CD4-positive, alpha-beta T cell treated with Interleukin-4 for 1 hour (primary cell): Measurements from ENCODE around the gene ZNF101.

Experiments used
- DNase-seq, 2 donors: peaks; one replicate each; pipeline ENCODE4 v3.0.0-alpha.2; 2020 to 2022

The ZNF101 gene

GRCh38 chr19:19668230-19669012, at the start of gene ZNF101:
TSS of gene ZNF101 (plus strand) at chr19:19668839. CDS start at chr19:19668964, 125 bp downstream.
- DNase-seq, result peak; percentile 95

- no peak for DNase-seq
Measured at GRCh38 chr19:19619181-19619848, 49.3 kb upstream of the ZNF101 start.

- no peak for DNase-seq
Measured at GRCh38 chr19:19619849-19620210, 48.8 kb upstream of the ZNF101 start.

- no peak for DNase-seq
Measured at GRCh38 chr19:19623383-19623782, 45.3 kb upstream of the ZNF101 start.

GRCh38 chr19:19624032-19624570, 44.5 kb upstream of the ZNF101 start:
- DNase-seq, result no peak

GRCh38 chr19:19626516-19627472, 41.8 kb upstream of the ZNF101 start:
- DNase-seq, result no peak

- peak; percentile 74 to 82 for DNase-seq
Measured at GRCh38 chr19:19627621-19628500, 40.8 kb upstream of the ZNF101 start, which contains the start of gene LPAR2. TSS of gene LPAR2 (minus strand) at chr19:19628220. CDS start at chr19:19627275, 945 bp downstream.

- peak; percentile 31 to 48 for DNase-seq
Measured at GRCh38 chr19:19628501-19629134, 40.0 kb upstream of the ZNF101 start.

GRCh38 chr19:19630062-19630414, 38.6 kb upstream of the ZNF101 start:
- DNase-seq, result no peak

- DNase-seq, result no peak
Measured at GRCh38 chr19:19630426-19630825, 38.2 kb upstream of the ZNF101 start.

GRCh38 chr19:19631346-19631745, 37.3 kb upstream of the ZNF101 start:
- no peak for DNase-seq

- DNase-seq, result no peak
Measured at GRCh38 chr19:19632661-19633060, 36.0 kb upstream of the ZNF101 start.

- DNase-seq, result no peak
Measured at GRCh38 chr19:19633711-19634515, 34.7 kb upstream of the ZNF101 start.

GRCh38 chr19:19634516-19635312, 33.9 kb upstream of the ZNF101 start:
- no peak for DNase-seq

- DNase-seq, result no peak
Measured at GRCh38 chr19:19635313-19635702, 33.3 kb upstream of the ZNF101 start.

- DNase-seq, result no peak
Measured at GRCh38 chr19:19636573-19637185, 32.0 kb upstream of the ZNF101 start.

- DNase-seq, result no peak
Measured at GRCh38 chr19:19637186-19637522, 31.5 kb upstream of the ZNF101 start.

GRCh38 chr19:19637523-19638251, 31.0 kb upstream of the ZNF101 start:
- no peak for DNase-seq
